ENCODE data around the gene CCDC18. TPM values are rescaled to one million over a fixed set of nuclear protein-coding genes. Genes with fewer than 3 reads are reported as not detected.

CCDC18 gene
- total RNA-seq, 1 experiment from 2014 or later, result 18.1 TPM

Other genes starting within 250 kb of the CCDC18 start
- gene DIPK1A, start 219.3 kb upstream of the CCDC18 start, total RNA-seq (2021; ENCODE audit: unreplicated experiment), result 4.3 TPM
- gene MTF2, start 101.4 kb upstream of the CCDC18 start, total RNA-seq (2021; ENCODE audit: unreplicated experiment), result 45.5 TPM
- gene TMED5, start 311 bp upstream of the CCDC18 start, total RNA-seq (2021; ENCODE audit: unreplicated experiment), result 32.6 TPM
- 73.8 TPM for gene DR1, start 165.2 kb downstream of the CCDC18 start, total RNA-seq (2021; ENCODE audit: unreplicated experiment)

Measured in HCT116 (cell line).